ENCODE measurements around the gene MCM9. TPM values are rescaled to one million over a fixed set of nuclear protein-coding genes. Genes with fewer than 3 reads are reported as not detected.
"Not testable (repeated sequence)": the region's sequence is repeated elsewhere in the genome, so short reads cannot be mapped to it uniquely, and the experiment has no call there.

Gene MCM9
- total and polyA plus RNA-seq, 2 donors (not counting 1 experiment from before 2014, with no cell fraction given), result 14.0 to 54.5 TPM

DNA sequence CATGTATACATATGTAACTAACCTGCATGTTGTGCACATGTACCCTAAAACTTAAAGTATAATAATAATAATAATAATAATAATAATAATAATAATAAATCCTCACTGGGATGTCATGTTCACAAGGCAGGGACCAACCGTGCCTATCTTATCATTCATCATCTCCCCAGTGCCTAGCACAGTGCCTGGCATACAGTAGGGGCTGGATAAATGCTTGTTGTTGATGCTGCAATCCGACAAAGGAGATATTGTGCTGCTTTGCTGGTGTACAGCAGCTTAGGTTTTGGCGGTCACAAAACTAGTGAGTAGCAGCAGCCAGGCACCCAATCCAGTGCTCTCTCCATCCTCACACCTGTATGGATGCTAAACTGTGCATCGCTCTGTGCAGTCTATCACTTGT lies 135.1 kb downstream of the MCM9 start:
- POLR2A ChIA-PET, result interaction anchor here (0.7 kb wide), 1 partner anchor 94 kb away, joined by 3 read pairs; no protein-coding TSS in a partner anchor
- H3K4me2 ChIP-seq (replicated peaks; ENCODE audit: low read depth, low read length, poor library complexity, severe bottlenecking), result no peak overlapping the region
- no peak overlapping the region for H3K9ac ChIP-seq (ENCODE audit: low read length)
- Mint-ChIP-seq H3K27me3 (no peaks in the 10 kb centered on the region), H3K4me1 (peaks cover 24% of the 10 kb centered on the region), H3K9me3 (ENCODE audit: insufficient read depth) (no peaks in the 10 kb centered on the region), H3K4me3 (no peak overlapping the region), H3K27ac (no peak overlapping the region)
- peaks cover 7 to 18% of the 10 kb centered on the region in 2 donors for H3K4me1 ChIP-seq (ENCODE audit: control insufficient read depth in 2 of 2, insufficient read depth in 2 of 2, low read length in 2 of 2)
- intact Hi-C loops (cut with micrococcal nuclease), result loop anchor here (1.0 to 5.0 kb wide), 4 partner anchors 8 to 823 kb away; partner anchors contain the start of gene CEP85L
- no peaks in the 10 kb centered on the region for H3K27me3 ChIP-seq (replicated peaks in 1 of 4; ENCODE audit: control extremely low read depth in 1 of 4, control insufficient read depth in 3 of 4, insufficient read depth in 4 of 4, low read length in 3 of 4)
- H3K79me2 ChIP-seq (ENCODE audit: control insufficient read depth, insufficient read depth, low read length), result no peaks in the 10 kb centered on the region
- no peaks in the 10 kb centered on the region for H3K36me3 ChIP-seq (replicated peaks in 1 of 2; ENCODE audit: control extremely low read depth in 1 of 2, control insufficient read depth in 1 of 2, extremely low read depth in 1 of 2, insufficient read depth in 2 of 2, low read length in 1 of 2)
- CTCF ChIA-PET, result interaction anchor here (0.8 to 3.8 kb wide), 15 partner anchors 9 to 310 kb away, joined by 3 to 58 read pairs (median 5); no protein-coding TSS in a partner anchor
- no peak overlapping the region for H2AFZ ChIP-seq (ENCODE audit: insufficient read depth, low read depth, low read length, poor library complexity, severe bottlenecking)
- ATAC-seq (ENCODE audit: low read depth) (no peak), DNase-seq (no peak)
- no peak overlapping the region for H3K4me3 ChIP-seq (ENCODE audit: control extremely low read depth in 1 of 5, extremely low read depth in 1 of 5, insufficient read depth in 1 of 5, low read depth in 2 of 5, low read length in 4 of 5)
- no peaks in the 10 kb centered on the region for H4K20me1 ChIP-seq (ENCODE audit: control insufficient read depth, insufficient read depth, low read length, poor library complexity, severe bottlenecking)
- WGBS (ENCODE audit: insufficient coverage), result no CpG with 5 or more reads among the region's 4 CpGs
- H3K9me3 ChIP-seq (ENCODE audit: control extremely low read depth in 1 of 3, control insufficient read depth in 2 of 3, insufficient read depth in 1 of 3, low read length in 2 of 3), result no peaks in the 10 kb centered on the region
- TF ChIP-seq, protein P1, sequence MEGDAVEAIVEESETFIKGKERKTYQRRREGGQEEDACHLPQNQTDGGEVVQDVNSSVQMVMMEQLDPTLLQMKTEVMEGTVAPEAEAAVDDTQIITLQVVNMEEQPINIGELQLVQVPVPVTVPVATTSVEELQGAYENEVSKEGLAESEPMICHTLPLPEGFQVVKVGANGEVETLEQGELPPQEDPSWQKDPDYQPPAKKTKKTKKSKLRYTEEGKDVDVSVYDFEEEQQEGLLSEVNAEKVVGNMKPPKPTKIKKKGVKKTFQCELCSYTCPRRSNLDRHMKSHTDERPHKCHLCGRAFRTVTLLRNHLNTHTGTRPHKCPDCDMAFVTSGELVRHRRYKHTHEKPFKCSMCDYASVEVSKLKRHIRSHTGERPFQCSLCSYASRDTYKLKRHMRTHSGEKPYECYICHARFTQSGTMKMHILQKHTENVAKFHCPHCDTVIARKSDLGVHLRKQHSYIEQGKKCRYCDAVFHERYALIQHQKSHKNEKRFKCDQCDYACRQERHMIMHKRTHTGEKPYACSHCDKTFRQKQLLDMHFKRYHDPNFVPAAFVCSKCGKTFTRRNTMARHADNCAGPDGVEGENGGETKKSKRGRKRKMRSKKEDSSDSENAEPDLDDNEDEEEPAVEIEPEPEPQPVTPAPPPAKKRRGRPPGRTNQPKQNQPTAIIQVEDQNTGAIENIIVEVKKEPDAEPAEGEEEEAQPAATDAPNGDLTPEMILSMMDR (IDR thresholded peaks at IDR 0.05), result no peak
- no peak for TF ChIP-seq EZH2 (IDR thresholded peaks at IDR 0.05; ENCODE audit: borderline replicate concordance, insufficient read depth, low read depth, low read length, poor library complexity, severe bottlenecking)
- no peak overlapping the region for H3K27ac ChIP-seq (ENCODE audit: low read length in 2 of 2)

DNA sequence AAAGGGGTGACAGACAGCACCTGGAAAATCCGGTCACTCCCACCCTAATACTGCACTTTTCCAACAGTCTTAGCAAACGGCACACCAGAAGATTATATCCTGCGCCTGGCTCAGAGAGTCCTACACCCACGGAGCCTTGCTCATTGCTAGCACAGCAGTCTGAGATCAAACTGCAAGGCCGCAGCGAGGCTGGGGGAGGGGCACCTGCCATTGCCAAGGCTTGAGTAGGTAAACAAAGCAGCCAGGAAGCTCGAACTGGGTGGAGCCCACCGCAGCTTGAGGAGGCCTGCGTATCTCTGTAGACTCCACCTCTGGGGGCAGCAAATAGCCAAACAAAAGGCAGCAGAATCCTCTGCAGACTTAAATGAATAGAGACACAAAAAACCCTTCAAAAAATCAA lies 138.4 kb downstream of the MCM9 start:
- WGBS (ENCODE audit: insufficient coverage), result 72% methylated on average over 8 of the region's 9 CpGs
- H3K4me1 ChIP-seq (ENCODE audit: control insufficient read depth in 2 of 2, insufficient read depth in 2 of 2, low read length in 2 of 2), result peaks cover 7 to 18% of the 10 kb centered on the region in 2 donors
- H3K4me2 ChIP-seq (replicated peaks; ENCODE audit: low read depth, low read length, poor library complexity, severe bottlenecking); intact Hi-C loops (cut with micrococcal nuclease); H3K9me3 Mint-ChIP-seq (ENCODE audit: insufficient read depth); H3K36me3 ChIP-seq (replicated peaks in 1 of 2; ENCODE audit: control extremely low read depth in 1 of 2, control insufficient read depth in 1 of 2, extremely low read depth in 1 of 2, insufficient read depth in 2 of 2, low read length in 1 of 2); H3K27me3 Mint-ChIP-seq; H4K20me1 ChIP-seq (ENCODE audit: control insufficient read depth, insufficient read depth, low read length, poor library complexity, severe bottlenecking); H2AFZ ChIP-seq (ENCODE audit: insufficient read depth, low read depth, low read length, poor library complexity, severe bottlenecking); H3K9me3 ChIP-seq (ENCODE audit: control extremely low read depth in 1 of 3, control insufficient read depth in 2 of 3, insufficient read depth in 1 of 3, low read length in 2 of 3); H3K27me3 ChIP-seq (replicated peaks in 1 of 4; ENCODE audit: control extremely low read depth in 1 of 4, control insufficient read depth in 3 of 4, insufficient read depth in 4 of 4, low read length in 3 of 4); H3K4me3 ChIP-seq (ENCODE audit: control extremely low read depth in 1 of 5, extremely low read depth in 1 of 5, insufficient read depth in 1 of 5, low read depth in 2 of 5, low read length in 4 of 5); H3K79me2 ChIP-seq (ENCODE audit: control insufficient read depth, insufficient read depth, low read length); H3K9ac ChIP-seq (ENCODE audit: low read length); H3K27ac ChIP-seq (ENCODE audit: low read length in 2 of 2); POLR2A ChIA-PET: not testable (repeated sequence)
- H3K4me1 Mint-ChIP-seq, result peaks cover 24% of the 10 kb centered on the region
- DNase-seq (peak; percentile 53), ATAC-seq (ENCODE audit: low read depth) (peak; percentile 44)
- CTCF ChIA-PET, result interaction anchor here (0.6 to 1.7 kb wide), 5 partner anchors 13 to 231 kb away, joined by 3 to 5 read pairs (median 3); no protein-coding TSS in a partner anchor
- H3K27ac Mint-ChIP-seq, result peak overlapping the region; percentile 69
- peak overlapping the region; percentile 67 for H3K4me3 Mint-ChIP-seq
- TF ChIP-seq, protein P1 (IDR thresholded peaks at IDR 0.05), result peak; percentile 12
